HepG2 (cell line): Measurements from ENCODE around the gene ABHD17A. TPM values are rescaled to one million over a fixed set of nuclear protein-coding genes. Genes with fewer than 3 reads are reported as not detected.

Experiments
- CHD4 ChIP-seq: fragments of 200-600 bp; sonication (generic); IDR thresholded peaks from 2 replicates; pipeline ENCODE4 v1.7.0; 2017; ENCODE audit warnings: mild to moderate bottlenecking, low read length, borderline replicate concordance
- ELF4 ChIP-seq: sonication (generic); formaldehyde crosslinking; IDR thresholded peaks from 2 replicates; pipeline ENCODE4 v1.5.0; 2020; ENCODE audit warnings: missing genetic modification reagents, mild to moderate bottlenecking, moderate library complexity, borderline replicate concordance
- ERF ChIP-seq: IDR thresholded peaks from 2 replicates; pipeline ENCODE4 v1.6.1; 2018; ENCODE audit warnings: missing biosample characterization, missing genetic modification reagents
- FOXM1 ChIP-seq: sonication (generic); formaldehyde crosslinking; IDR thresholded peaks from 2 replicates; pipeline ENCODE4 v1.5.0; 2020; ENCODE audit warnings: missing genetic modification reagents
- GTF3A ChIP-seq: sonication (generic); formaldehyde crosslinking; conservative IDR thresholded peaks from 2 replicates; pipeline ENCODE4 v1.4.0; 2020; ENCODE audit warnings: mild to moderate bottlenecking, missing genetic modification reagents
- HOXA5 ChIP-seq: sonication (generic); formaldehyde crosslinking; IDR thresholded peaks from 2 replicates; pipeline ENCODE4 v1.4.0; 2020; ENCODE audit warnings: missing genetic modification reagents
- ISL2 ChIP-seq: sonication (generic); formaldehyde crosslinking; IDR thresholded peaks from 2 replicates; pipeline ENCODE4 v1.5.0; 2020; ENCODE audit warnings: missing genetic modification reagents
- MATR3 ChIP-seq: sonication (generic); formaldehyde crosslinking; IDR thresholded peaks from 2 replicates; pipeline ENCODE4 v1.4.0; 2020; ENCODE audit warnings: missing genetic modification reagents
- MZF1 ChIP-seq: sonication (generic); formaldehyde crosslinking; IDR thresholded peaks from 2 replicates; pipeline ENCODE4 v1.8.1; 2023; ENCODE audit warnings: mild to moderate bottlenecking, missing genetic modification reagents, borderline replicate concordance
- NBN ChIP-seq: fragments of 450-650 bp; conservative IDR thresholded peaks from 2 replicates; pipeline ENCODE4 v1.6.1; 2017
- NFRKB ChIP-seq: fragments of 450-650 bp; IDR thresholded peaks from 2 replicates; pipeline ENCODE4 v1.6.1; 2017
- RXRB ChIP-seq: IDR thresholded peaks from 2 replicates; pipeline ENCODE4 v1.6.1; 2016; ENCODE audit warnings: borderline replicate concordance, missing genetic modification reagents, missing compliant biosample characterization
- ZFP82 ChIP-seq: sonication (generic); formaldehyde crosslinking; IDR thresholded peaks from 2 replicates; pipeline ENCODE4 v1.5.1; 2020; ENCODE audit warnings: mild to moderate bottlenecking, missing genetic modification reagents, borderline replicate concordance
- ZNF382 ChIP-seq: sonication (generic); formaldehyde crosslinking; IDR thresholded peaks from 2 replicates; pipeline ENCODE4 v1.5.0; 2020; ENCODE audit warnings: missing genetic modification reagents, mild to moderate bottlenecking, borderline replicate concordance
- ZNF577 ChIP-seq: sonication (generic); formaldehyde crosslinking; IDR thresholded peaks from 2 replicates; pipeline ENCODE4 v1.4.0; 2020; ENCODE audit warnings: mild to moderate bottlenecking, low read depth, missing genetic modification reagents, borderline replicate concordance
- ZNF672 ChIP-seq: sonication (generic); formaldehyde crosslinking; IDR thresholded peaks from 2 replicates; pipeline ENCODE4 v1.8.1; 2022; ENCODE audit warnings: missing genetic modification reagents
- ZNF879 ChIP-seq: sonication (generic); formaldehyde crosslinking; IDR thresholded peaks from 2 replicates; pipeline ENCODE4 v1.8.1; 2023; ENCODE audit warnings: missing genetic modification reagents
- polyA plus RNA-seq, 8 experiments: library from polyadenylated mRNA; depleted of rRNA in 3 of 8; stranded (reverse) in 7 of 8; unstranded in 1 of 8; fragments of >200 nt; fragmentation: Illumina TruSeq in 4 of 8; extraction: Trizol in 4 of 8; gene quantifications; 2 replicates each; pipeline versions ENCODE4 v1.2.1 to v1.2.3, GENCODE V29; 2011 to 2016; ENCODE audit warnings: low read depth in 4 of 8, missing spikeins in 1 of 8, mixed read lengths in 1 of 8; ENCODE audit not compliant: insufficient read depth in 1 of 8
- total RNA-seq, 5 experiments: library from RNA; depleted of rRNA; stranded (reverse); fragments of >200 nt; fragmentation: Illumina TruSeq; extraction: Trizol; gene quantifications; 2 replicates each; pipeline ENCODE4 v1.2.3, GENCODE V29; 2016; ENCODE audit warnings: low read depth in 1 of 5
- TF ChIP-seq, protein P1 (sequence below): sonication (generic); formaldehyde crosslinking; IDR thresholded peaks from 2 replicates; pipeline ENCODE4 v1.4.0; 2020; ENCODE audit warnings: missing genetic modification reagents, borderline replicate concordance
- TF ChIP-seq, protein P2 (sequence below): sonication (generic); formaldehyde crosslinking; IDR thresholded peaks from 2 replicates; pipeline ENCODE4 v1.5.0; 2020; ENCODE audit warnings: missing genetic modification reagents, mild to moderate bottlenecking, borderline replicate concordance

Gene ABHD17A
- total and polyA plus RNA-seq, 2 of the 13 experiments (the other 11 are each of a cell fraction or from before 2014, with no cell fraction given) = 27.7 to 40.8 TPM

DNA sequence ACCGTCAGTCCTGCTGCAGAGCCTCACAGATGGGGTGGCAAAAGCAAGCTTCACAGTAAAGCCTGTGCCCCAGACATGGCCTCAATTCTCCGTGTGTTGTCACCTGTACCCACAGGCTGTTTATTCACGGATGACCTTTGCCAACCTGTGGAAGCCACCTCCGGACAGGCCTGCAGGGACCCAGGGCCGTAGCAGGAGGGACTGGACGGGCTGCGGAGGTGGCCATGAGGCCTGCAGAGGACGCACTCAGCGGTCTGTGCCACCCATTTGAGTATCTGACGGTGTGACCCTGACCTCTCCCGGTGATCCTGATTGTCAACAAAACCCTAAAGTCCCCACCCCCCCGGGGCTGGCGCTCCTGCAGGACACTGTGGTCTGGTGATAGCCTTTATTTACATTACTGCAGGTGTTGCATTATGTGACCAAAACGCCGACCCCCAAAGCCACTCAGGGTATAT is 14.1 kb downstream of the ABHD17A start (continued):
- no peak for TF ChIP-seq MZF1
- TF ChIP-seq, protein P1, sequence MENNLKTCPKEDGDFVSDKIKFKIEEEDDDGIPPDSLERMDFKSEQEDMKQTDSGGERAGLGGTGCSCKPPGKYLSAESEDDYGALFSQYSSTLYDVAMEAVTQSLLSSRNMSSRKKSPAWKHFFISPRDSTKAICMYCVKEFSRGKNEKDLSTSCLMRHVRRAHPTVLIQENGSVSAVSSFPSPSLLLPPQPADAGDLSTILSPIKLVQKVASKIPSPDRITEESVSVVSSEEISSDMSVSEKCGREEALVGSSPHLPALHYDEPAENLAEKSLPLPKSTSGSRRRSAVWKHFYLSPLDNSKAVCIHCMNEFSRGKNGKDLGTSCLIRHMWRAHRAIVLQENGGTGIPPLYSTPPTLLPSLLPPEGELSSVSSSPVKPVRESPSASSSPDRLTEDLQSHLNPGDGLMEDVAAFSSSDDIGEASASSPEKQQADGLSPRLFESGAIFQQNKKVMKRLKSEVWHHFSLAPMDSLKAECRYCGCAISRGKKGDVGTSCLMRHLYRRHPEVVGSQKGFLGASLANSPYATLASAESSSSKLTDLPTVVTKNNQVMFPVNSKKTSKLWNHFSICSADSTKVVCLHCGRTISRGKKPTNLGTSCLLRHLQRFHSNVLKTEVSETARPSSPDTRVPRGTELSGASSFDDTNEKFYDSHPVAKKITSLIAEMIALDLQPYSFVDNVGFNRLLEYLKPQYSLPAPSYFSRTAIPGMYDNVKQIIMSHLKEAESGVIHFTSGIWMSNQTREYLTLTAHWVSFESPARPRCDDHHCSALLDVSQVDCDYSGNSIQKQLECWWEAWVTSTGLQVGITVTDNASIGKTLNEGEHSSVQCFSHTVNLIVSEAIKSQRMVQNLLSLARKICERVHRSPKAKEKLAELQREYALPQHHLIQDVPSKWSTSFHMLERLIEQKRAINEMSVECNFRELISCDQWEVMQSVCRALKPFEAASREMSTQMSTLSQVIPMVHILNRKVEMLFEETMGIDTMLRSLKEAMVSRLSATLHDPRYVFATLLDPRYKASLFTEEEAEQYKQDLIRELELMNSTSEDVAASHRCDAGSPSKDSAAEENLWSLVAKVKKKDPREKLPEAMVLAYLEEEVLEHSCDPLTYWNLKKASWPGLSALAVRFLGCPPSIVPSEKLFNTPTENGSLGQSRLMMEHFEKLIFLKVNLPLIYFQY (CRISPR knock-in tag) = 0 out of 2 replicates have a peak, but pooled peaks have one; percentile 29
- 0 out of 2 replicates have a peak, but pooled peaks have one; percentile 71 for TF ChIP-seq HOXA5
- no peak; the same call in 1 of the 2 replicates for TF ChIP-seq ELF4 (CRISPR knock-in tag)
- no peak for TF ChIP-seq FOXM1 (CRISPR knock-in tag)
- no peak for TF ChIP-seq ZNF672 (CRISPR knock-in tag)
- TF ChIP-seq MATR3 (CRISPR knock-in tag) = no peak
- TF ChIP-seq ZFP82 (CRISPR knock-in tag) = no peak
- no peak for TF ChIP-seq NFRKB
- TF ChIP-seq, protein P2, sequence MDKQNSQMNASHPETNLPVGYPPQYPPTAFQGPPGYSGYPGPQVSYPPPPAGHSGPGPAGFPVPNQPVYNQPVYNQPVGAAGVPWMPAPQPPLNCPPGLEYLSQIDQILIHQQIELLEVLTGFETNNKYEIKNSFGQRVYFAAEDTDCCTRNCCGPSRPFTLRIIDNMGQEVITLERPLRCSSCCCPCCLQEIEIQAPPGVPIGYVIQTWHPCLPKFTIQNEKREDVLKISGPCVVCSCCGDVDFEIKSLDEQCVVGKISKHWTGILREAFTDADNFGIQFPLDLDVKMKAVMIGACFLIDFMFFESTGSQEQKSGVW = no peak
- TF ChIP-seq ERF = peak; percentile 59; the same call in 1 of the 2 replicates
- TF ChIP-seq NBN = no peak
- peak; percentile 65; the same call in 1 of the 2 replicates for TF ChIP-seq ISL2 (CRISPR knock-in tag)
- no peak for TF ChIP-seq ZNF382 (CRISPR knock-in tag)
- TF ChIP-seq GTF3A = no peak
- no peak for TF ChIP-seq ZNF879 (CRISPR knock-in tag)
- no peak for TF ChIP-seq CHD4
- no peak for TF ChIP-seq ZNF577 (CRISPR knock-in tag)
- TF ChIP-seq RXRB (CRISPR knock-in tag) = peak; percentile 82
